H1 (cell line): ENCODE results near the gene ELOVL3. TPM values are rescaled to one million over a fixed set of nuclear protein-coding genes. Genes with fewer than 3 reads are reported as not detected.

Source experiments
- CTCF ChIA-PET: fragments of 300-600 bp; sonication (Branson Sonifier 250); formaldehyde crosslinking; loops from one replicate; lab custom pipeline; 2021; ENCODE audit not compliant: partially characterized antibody; lab: Charles Lee
- POLR2A ChIA-PET: fragments of 300-600 bp; sonication (Branson Sonifier 250); formaldehyde crosslinking; loops from one replicate; lab custom pipeline; 2021; ENCODE audit warnings: inconsistent platforms; ENCODE audit not compliant: partially characterized antibody; lab: Charles Lee
- DNase-seq, 2 experiments: peaks; one replicate each; pipeline versions ENCODE4 v3.0.0 to v3.0.0-alpha.2; 2010 to 2022; ENCODE audit warnings: low spot score in 2 of 2, low read depth in 1 of 2, mixed read lengths in 1 of 2
- FAIRE-seq: peaks from 2 replicates; lab custom pipeline; 2011; peaks lifted over from hg19 to GRCh38; lab: Jason Lieb, UNC
- H2AFZ ChIP-seq: 2 replicates; pipeline ENCODE4 v1.8.1; 2012; ENCODE audit warnings: low read length, inconsistent platforms
- H2AK5ac ChIP-seq: 2 replicates; pipeline ENCODE4 v1.6.1; 2013; ENCODE audit warnings: low read depth, low read length
- H2BK120ac ChIP-seq: replicated peaks from 2 replicates; pipeline ENCODE3; 2013; ENCODE audit warnings: low read depth, low read length, inconsistent platforms
- H2BK12ac ChIP-seq: 2 replicates; pipeline ENCODE4 v1.6.1; 2013; ENCODE audit warnings: low read depth, low read length
- H2BK15ac ChIP-seq: 2 replicates; pipeline ENCODE4 v1.6.1; 2013; ENCODE audit warnings: low read length
- H2BK20ac ChIP-seq: 2 replicates; pipeline ENCODE4 v1.6.1; 2013; ENCODE audit warnings: low read length
- H2BK5ac ChIP-seq: 2 replicates; pipeline ENCODE4 v1.6.1; 2013; ENCODE audit warnings: low read depth, low read length
- H3K14ac ChIP-seq: 2 replicates; pipeline ENCODE4 v1.6.1; 2013; ENCODE audit warnings: inconsistent platforms; ENCODE audit not compliant: insufficient read length
- H3K18ac ChIP-seq: 2 replicates; pipeline ENCODE4 v1.6.1; 2013; ENCODE audit warnings: low read length; ENCODE audit errors: extremely low read depth
- H3K23ac ChIP-seq: 2 replicates; pipeline ENCODE4 v1.6.1; 2013; ENCODE audit warnings: inconsistent platforms; ENCODE audit not compliant: insufficient read length
- H3K23me2 ChIP-seq: 2 replicates; pipeline ENCODE4 v1.6.1; 2013; ENCODE audit warnings: low read depth, low read length
- H3K27ac ChIP-seq: 2 replicates; pipeline ENCODE4 v1.6.1; 2011; ENCODE audit warnings: low read depth, low read length, inconsistent platforms
- H3K27me3 ChIP-seq, 4 experiments: replicated peaks in 1 of 4; 1 replicate in 1 of 4; 2 replicates in 3 of 4; pipeline versions ENCODE4 v1.6.1 to v1.8.1; 2011 to 2013; ENCODE audit warnings: low read length in 3 of 4, mild to moderate bottlenecking in 3 of 4, inconsistent platforms in 2 of 4, mixed read lengths in 2 of 4, moderate library complexity in 1 of 4; ENCODE audit not compliant: control insufficient read depth in 3 of 4, insufficient read depth in 3 of 4; ENCODE audit errors: extremely low read depth in 1 of 4
- H3K36me3 ChIP-seq, 4 experiments: 2 replicates each; pipeline versions ENCODE4 v1.6.1 to v1.8.1; 2011 to 2013; ENCODE audit warnings: mild to moderate bottlenecking in 4 of 4, low read length in 3 of 4, moderate library complexity in 2 of 4, control low read depth in 1 of 4, inconsistent platforms in 1 of 4; ENCODE audit not compliant: insufficient read depth in 4 of 4, control insufficient read depth in 2 of 4
- H3K4ac ChIP-seq: replicated peaks from 2 replicates; pipeline ENCODE3; 2013; ENCODE audit warnings: low read length, low read depth, mixed read lengths, inconsistent platforms; ENCODE audit not compliant: insufficient read length
- H3K4me1 ChIP-seq, 4 experiments: replicated peaks in 1 of 4; 1 replicate in 1 of 4; 2 replicates in 3 of 4; pipeline versions ENCODE4 v1.6.1 to v1.8.1; 2011 to 2013; ENCODE audit warnings: low read length in 3 of 4, inconsistent platforms in 2 of 4, mixed read lengths in 1 of 4; ENCODE audit not compliant: insufficient read depth in 4 of 4, control insufficient read depth in 3 of 4
- H3K4me2 ChIP-seq, 2 experiments: 2 replicates each; pipeline versions ENCODE4 v1.6.1 to v1.8.1; 2011 to 2013; ENCODE audit warnings: low read depth in 2 of 2, low read length in 2 of 2, control low read depth in 1 of 2, inconsistent platforms in 1 of 2, mild to moderate bottlenecking in 1 of 2; ENCODE audit not compliant: insufficient read depth in 1 of 2
- H3K4me3 ChIP-seq, 4 experiments: fragments of 200-600, 300-600 bp in 1 of 4; sonication (generic), shearing (Covaris generic), sonication (Bioruptor Twin) in 1 of 4; 2 replicates each; pipeline versions ENCODE4 v1.5.1 to v1.8.1; 2011 to 2016; ENCODE audit warnings: low read length in 4 of 4, low read depth in 3 of 4, control low read depth in 2 of 4, inconsistent platforms in 2 of 4, mild to moderate bottlenecking in 2 of 4, mixed read lengths in 1 of 4, moderate library complexity in 1 of 4; ENCODE audit not compliant: insufficient read depth in 2 of 4; ENCODE audit errors: extremely low read depth in 1 of 4
- H3K56ac ChIP-seq: replicated peaks from 2 replicates; pipeline ENCODE3; 2013; ENCODE audit warnings: low read depth, mild to moderate bottlenecking, mixed read lengths, low read length, inconsistent platforms; ENCODE audit not compliant: insufficient read length
- H3K79me1 ChIP-seq: 2 replicates; pipeline ENCODE4 v1.6.1; 2013; ENCODE audit warnings: low read depth, low read length, control low read depth
- H3K79me2 ChIP-seq, 2 experiments: 2 replicates each; pipeline versions ENCODE4 v1.6.1 to v1.8.1; 2012 to 2013; ENCODE audit warnings: low read length in 2 of 2, mild to moderate bottlenecking in 2 of 2, inconsistent platforms in 1 of 2; ENCODE audit not compliant: insufficient read depth in 2 of 2, control insufficient read depth in 1 of 2
- H3K9ac ChIP-seq, 4 experiments: replicated peaks in 1 of 4; 1 replicate in 1 of 4; 2 replicates in 3 of 4; pipeline versions ENCODE4 v1.6.1 to v1.8.1; 2011 to 2013; ENCODE audit warnings: low read depth in 3 of 4, low read length in 3 of 4, control low read depth in 2 of 4, mild to moderate bottlenecking in 2 of 4, moderate library complexity in 2 of 4, inconsistent platforms in 1 of 4; ENCODE audit errors: extremely low read depth in 1 of 4
- H3K9me3 ChIP-seq, 2 experiments: 2 replicates each; pipeline versions ENCODE4 v1.6.1 to v1.8.1; 2012 to 2013; ENCODE audit warnings: mild to moderate bottlenecking in 2 of 2, moderate library complexity in 2 of 2, control low read depth in 1 of 2, inconsistent platforms in 1 of 2, low read depth in 1 of 2, low read length in 1 of 2, mixed read lengths in 1 of 2; ENCODE audit not compliant: insufficient read depth in 2 of 2
- H4K20me1 ChIP-seq, 2 experiments: replicated peaks in 1 of 2; 2 replicates each; pipeline versions ENCODE3 to v1.8.1; 2011 to 2013; ENCODE audit warnings: inconsistent platforms in 2 of 2, low read length in 2 of 2, mild to moderate bottlenecking in 1 of 2; ENCODE audit not compliant: insufficient read depth in 2 of 2, control insufficient read depth in 1 of 2
- H4K5ac ChIP-seq: 2 replicates; pipeline ENCODE4 v1.6.1; 2013; ENCODE audit warnings: low read length, low read depth, mixed read lengths, inconsistent platforms; ENCODE audit not compliant: insufficient read length
- H4K8ac ChIP-seq: 2 replicates; pipeline ENCODE4 v1.8.0; 2013; ENCODE audit warnings: mild to moderate bottlenecking, moderate library complexity, low read length, inconsistent platforms; ENCODE audit not compliant: insufficient read depth; ENCODE audit errors: extremely low read depth
- H4K91ac ChIP-seq: replicated peaks from 2 replicates; pipeline ENCODE3; 2013; ENCODE audit warnings: low read length, mixed read lengths, inconsistent platforms; ENCODE audit not compliant: insufficient read length
- CBX8 ChIP-seq: fragments of 300-800, 300-1000 bp; sonication (generic); IDR thresholded peaks from 2 replicates; pipeline ENCODE4 v1.7.1; 2016; ENCODE audit warnings: low read depth, low read length, borderline replicate concordance
- CHD2 ChIP-seq: IDR thresholded peaks from 2 replicates; pipeline ENCODE4 v1.6.1; 2012; ENCODE audit warnings: low read length, improper control_type of control experiment
- GTF2F1 ChIP-seq: IDR thresholded peaks from 2 replicates; pipeline ENCODE4 v1.6.1; 2012; ENCODE audit warnings: low read depth, low read length, improper control_type of control experiment, borderline replicate concordance
- HDAC6 ChIP-seq: IDR thresholded peaks from one replicate; pipeline ENCODE4 v1.7.1; 2012; ENCODE audit warnings: low read depth, mild to moderate bottlenecking, inconsistent platforms, low read length, moderate library complexity
- NANOG ChIP-seq: IDR thresholded peaks from 2 replicates; pipeline ENCODE4 v1.6.1; 2011; ENCODE audit warnings: low read length, low read depth, mild to moderate bottlenecking, inconsistent platforms; ENCODE audit not compliant: insufficient read depth, poor library complexity, severe bottlenecking
- SAP30 ChIP-seq: fragments of 300-600 bp; sonication (generic); IDR thresholded peaks from 2 replicates; pipeline ENCODE4 v1.7.1; 2012; ENCODE audit warnings: low read length, moderate library complexity, mild to moderate bottlenecking, inconsistent platforms; ENCODE audit not compliant: insufficient read depth, insufficient replicate concordance
- SP2 ChIP-seq: IDR thresholded peaks from 2 replicates; pipeline ENCODE4 v1.6.1; 2012; ENCODE audit warnings: mild to moderate bottlenecking, low read length, inconsistent platforms
- TAF7 ChIP-seq: optimal IDR thresholded peaks from 2 replicates; pipeline ENCODE3; 2011; ENCODE audit warnings: low read depth, mild to moderate bottlenecking, inconsistent platforms, low read length, moderate library complexity, borderline replicate concordance
- TBP ChIP-seq: IDR thresholded peaks from 2 replicates; pipeline ENCODE4 v1.6.1; 2011; ENCODE audit warnings: low read depth, low read length, improper control_type of control experiment
- WGBS, 2 experiments: shearing (Covaris generic) in 1 of 2; methylation state at CpG; one replicate each; pipeline versions ENCODE4 v1.1.6 to v1.1.7; 2013 to 2015; ENCODE audit warnings: low lambda C conversion rate in 2 of 2, mixed read lengths in 2 of 2, inconsistent platforms in 1 of 2, low coverage in 1 of 2, missing lambda C conversion rate in 1 of 2; ENCODE audit not compliant: insufficient replicate concordance in 2 of 2, insufficient coverage in 1 of 2, insufficient read length in 1 of 2; ENCODE audit errors: extremely low coverage in 1 of 2, missing lambda C conversion rate in 1 of 2; 5-methylcytosine and 5-hydroxymethylcytosine counted together
- polyA plus RNA-seq, 7 experiments: library from polyadenylated mRNA; depleted of rRNA in 3 of 7; stranded (reverse) in 5 of 7; unstranded in 2 of 7; fragments of >200 nt in 5 of 7; fragments of 200-250 nt in 2 of 7; gene quantifications; 1 replicate in 5 of 7; 2 replicates in 1 of 7; 4 replicates in 1 of 7; pipeline versions ENCODE4 v1.2.1 to v1.2.3, GENCODE V29; 2011 to 2013; ENCODE audit warnings: missing spikeins in 2 of 7, mixed read lengths in 2 of 7
- total RNA-seq: library from RNA; stranded (reverse); fragmentation: NEBNext Ultra II Directional; extraction: Animal tissue kit (Norgen Biotek cat#: 25700); gene quantifications from 2 replicates; pipeline ENCODE4 v1.2.1, GENCODE V29; 2021
- TF ChIP-seq, protein P1 (sequence below): IDR thresholded peaks from 2 replicates; pipeline ENCODE4 v1.6.1; 2012; ENCODE audit warnings: inconsistent platforms
- TF ChIP-seq, protein P2 (sequence below): IDR thresholded peaks from 2 replicates; pipeline ENCODE4 v1.6.1; 2012; ENCODE audit warnings: low read length, inconsistent platforms

ELOVL3 gene
- total and polyA plus RNA-seq, 2 of the 8 experiments (the other 6 are each of a cell fraction or from before 2014, with no cell fraction given), result 0.27 TPM; not detected in 1

DNA sequence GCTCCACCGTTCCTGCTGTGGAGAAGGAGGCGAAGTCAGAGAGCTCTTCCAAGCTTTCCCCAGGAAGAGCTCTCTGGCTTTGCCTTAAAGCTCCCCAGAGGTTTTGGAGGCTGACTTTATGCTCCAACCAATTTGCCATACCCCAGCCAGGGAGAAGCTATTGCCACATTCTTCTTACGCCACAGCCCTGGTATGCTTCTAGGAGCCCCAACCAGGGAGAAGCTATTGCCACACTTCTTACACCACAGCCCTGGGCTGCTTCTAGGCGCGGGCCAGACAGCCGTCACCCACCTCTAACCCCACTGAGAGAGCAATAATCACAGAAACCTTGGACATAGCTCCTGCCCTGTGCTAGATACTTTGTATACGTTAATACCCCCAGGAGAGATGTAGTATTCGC, 951 bp downstream of the ELOVL3 start:
- Histone ChIP-seq H3K79me2 (no peaks in the 10 kb centered on the region), H3K9me3 (peaks cover 5% of the 10 kb centered on the region in 2 experiments; a peak in 2 of 4 replicates), H2BK120ac (no peak overlapping the region), H4K91ac (no peak overlapping the region), H3K79me1 (no peaks in the 10 kb centered on the region), H4K5ac (no peak overlapping the region), H2BK20ac (no peak overlapping the region), H3K4me2 (no peak overlapping the region; a peak in 1 of 4 replicates), H3K14ac (no peak overlapping the region), H3K27ac (no peak overlapping the region), H4K8ac (no peak overlapping the region), H3K9ac (no peak overlapping the region), H3K36me3 (no peaks in the 10 kb centered on the region), H3K23ac (no peak overlapping the region), H3K18ac (no peak overlapping the region), H3K23me2 (peaks cover 9% of the 10 kb centered on the region; the same call in 1 of the 2 replicates), H3K4ac (no peak overlapping the region), H3K27me3 (peaks cover 34 to 67% (median 60%) of the 10 kb centered on the region in 4 experiments), H2BK12ac (no peak overlapping the region), H2BK15ac (no peak overlapping the region), H4K20me1 (peaks cover 2 to 7% of the 10 kb centered on the region in 2 experiments), H2AFZ (no peak overlapping the region), H3K4me3 (no peak overlapping the region), H3K56ac (no peak overlapping the region), H3K4me1 (peaks cover 0 to 9% (median 1%) of the 10 kb centered on the region in 4 experiments; a peak in 3 of 7 replicates), H2AK5ac (no peak overlapping the region), H2BK5ac (no peak overlapping the region)
- ChIA-PET CTCF (interaction anchor here (0.6 to 24.6 kb wide), 13 partner anchors 9 to 173 kb away, joined by 3 to 862 read pairs (median 4); partner anchors contain the start of gene NFKB2), POLR2A (interaction anchor here (1.1 kb wide), 1 partner anchor 178 kb away, joined by 3 read pairs; no protein-coding TSS in a partner anchor)
- WGBS, 2 experiments, result 92% methylated on average over 8 of the region's 8 CpGs; no CpG with 5 or more reads in 1 of the 2 experiments
- FAIRE-seq (no peak), DNase-seq (no peak)
- TF ChIP-seq TAF7, result no peak
- TF ChIP-seq, protein P1, sequence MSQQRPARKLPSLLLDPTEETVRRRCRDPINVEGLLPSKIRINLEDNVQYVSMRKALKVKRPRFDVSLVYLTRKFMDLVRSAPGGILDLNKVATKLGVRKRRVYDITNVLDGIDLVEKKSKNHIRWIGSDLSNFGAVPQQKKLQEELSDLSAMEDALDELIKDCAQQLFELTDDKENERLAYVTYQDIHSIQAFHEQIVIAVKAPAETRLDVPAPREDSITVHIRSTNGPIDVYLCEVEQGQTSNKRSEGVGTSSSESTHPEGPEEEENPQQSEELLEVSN, result no peak
- TF ChIP-seq HDAC6, result no peak
- no peak for TF ChIP-seq GTF2F1
- TF ChIP-seq, protein P2, sequence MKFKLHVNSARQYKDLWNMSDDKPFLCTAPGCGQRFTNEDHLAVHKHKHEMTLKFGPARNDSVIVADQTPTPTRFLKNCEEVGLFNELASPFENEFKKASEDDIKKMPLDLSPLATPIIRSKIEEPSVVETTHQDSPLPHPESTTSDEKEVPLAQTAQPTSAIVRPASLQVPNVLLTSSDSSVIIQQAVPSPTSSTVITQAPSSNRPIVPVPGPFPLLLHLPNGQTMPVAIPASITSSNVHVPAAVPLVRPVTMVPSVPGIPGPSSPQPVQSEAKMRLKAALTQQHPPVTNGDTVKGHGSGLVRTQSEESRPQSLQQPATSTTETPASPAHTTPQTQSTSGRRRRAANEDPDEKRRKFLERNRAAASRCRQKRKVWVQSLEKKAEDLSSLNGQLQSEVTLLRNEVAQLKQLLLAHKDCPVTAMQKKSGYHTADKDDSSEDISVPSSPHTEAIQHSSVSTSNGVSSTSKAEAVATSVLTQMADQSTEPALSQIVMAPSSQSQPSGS, result no peak
- TF ChIP-seq SAP30, result no peak
- no peak for TF ChIP-seq CBX8
- no peak for TF ChIP-seq NANOG
- TF ChIP-seq TBP, result no peak
- no peak for TF ChIP-seq SP2
- no peak for TF ChIP-seq CHD2
